Measurements from ENCODE around the gene TNNC1. TPM values are rescaled to one million over a fixed set of nuclear protein-coding genes. Genes with fewer than 3 reads are reported as not detected.

TNNC1 gene
- total and polyA plus RNA-seq, 3 donors from 2014 or later: 11.3 to 91.7 (median 23.2) TPM

Other genes starting within 250 kb of the TNNC1 start
- gene TLR9, start 228.4 kb downstream of the TNNC1 start, total RNA-seq: under 1 TPM; 0.08 to 0.25 TPM
- gene TLR9, start 228.4 kb downstream of the TNNC1 start, polyA plus RNA-seq (ENCODE audit: insufficient read depth, low read depth, low replicate concordance): 0.20 TPM
- gene TWF2, start 214.9 kb downstream of the TNNC1 start, total RNA-seq: 10 to 100 TPM; 36.5 to 58.1 TPM
- 30.0 TPM for gene TWF2, start 214.9 kb downstream of the TNNC1 start, polyA plus RNA-seq (ENCODE audit: insufficient read depth, low read depth, low replicate concordance)
- gene PPM1M, start 208.3 kb downstream of the TNNC1 start, total RNA-seq: 10 to 100 TPM; 12.9 to 15.2 TPM
- gene PPM1M, start 208.3 kb downstream of the TNNC1 start, polyA plus RNA-seq (ENCODE audit: insufficient read depth, low read depth, low replicate concordance): 22.2 TPM
- 10 to 100 TPM; 76.1 to 85.7 TPM for gene WDR82, start 175.4 kb downstream of the TNNC1 start, total RNA-seq
- 80.9 TPM for gene WDR82, start 175.4 kb downstream of the TNNC1 start, polyA plus RNA-seq (ENCODE audit: insufficient read depth, low read depth, low replicate concordance)
- 10 to 100 TPM in 1 of 2 donors, 1 to 10 TPM in 1; 9.7 to 15.6 TPM for gene GLYCTK, start 166.2 kb downstream of the TNNC1 start, total RNA-seq
- gene GLYCTK, start 166.2 kb downstream of the TNNC1 start, polyA plus RNA-seq (ENCODE audit: insufficient read depth, low read depth, low replicate concordance): 6.3 TPM
- gene DNAH1, start 137.7 kb downstream of the TNNC1 start, total RNA-seq: 10 to 100 TPM; 40.0 to 49.1 TPM
- gene DNAH1, start 137.7 kb downstream of the TNNC1 start, polyA plus RNA-seq (ENCODE audit: insufficient read depth, low read depth, low replicate concordance): 50.4 TPM
- gene BAP1, start 44.0 kb downstream of the TNNC1 start, total RNA-seq: 100 to 1,000 TPM; 167 to 201 TPM
- 231 TPM for gene BAP1, start 44.0 kb downstream of the TNNC1 start, polyA plus RNA-seq (ENCODE audit: insufficient read depth, low read depth, low replicate concordance)
- gene PHF7, start 43.4 kb downstream of the TNNC1 start, total RNA-seq: 1,000 to 10,000 TPM in 1 of 2 donors, 100 to 1,000 TPM in 1; 772 to 1,782 TPM
- 3,007 TPM for gene PHF7, start 43.4 kb downstream of the TNNC1 start, polyA plus RNA-seq (ENCODE audit: insufficient read depth, low read depth, low replicate concordance)
- 1 to 10 TPM; 1.7 to 2.1 TPM for gene SEMA3G, start 8.9 kb downstream of the TNNC1 start, total RNA-seq
- 3.1 TPM for gene SEMA3G, start 8.9 kb downstream of the TNNC1 start, polyA plus RNA-seq (ENCODE audit: insufficient read depth, low read depth, low replicate concordance)
- 100 to 1,000 TPM; 315 to 327 TPM for gene NISCH, start 1.6 kb upstream of the TNNC1 start, total RNA-seq
- 166 TPM for gene NISCH, start 1.6 kb upstream of the TNNC1 start, polyA plus RNA-seq (ENCODE audit: insufficient read depth, low read depth, low replicate concordance)
- gene STAB1, start 41.3 kb upstream of the TNNC1 start, total RNA-seq: 10 to 100 TPM; 58.6 to 71.9 TPM
- 41.7 TPM for gene STAB1, start 41.3 kb upstream of the TNNC1 start, polyA plus RNA-seq (ENCODE audit: insufficient read depth, low read depth, low replicate concordance)
- 100 to 1,000 TPM; 137 to 147 TPM for gene NT5DC2, start 79.8 kb upstream of the TNNC1 start, total RNA-seq
- gene NT5DC2, start 79.8 kb upstream of the TNNC1 start, polyA plus RNA-seq (ENCODE audit: insufficient read depth, low read depth, low replicate concordance): 92.4 TPM
- 10 to 100 TPM; 23.0 to 30.5 TPM for gene UQCC5, start 82.6 kb upstream of the TNNC1 start, total RNA-seq
- gene UQCC5, start 82.6 kb upstream of the TNNC1 start, polyA plus RNA-seq (ENCODE audit: insufficient read depth, low read depth, low replicate concordance): 37.0 TPM
- 100 to 1,000 TPM in 1 of 2 donors, 10 to 100 TPM in 1; 99.8 to 109 TPM for gene PBRM1, start 231.9 kb upstream of the TNNC1 start, total RNA-seq
- 28.9 TPM for gene PBRM1, start 231.9 kb upstream of the TNNC1 start, polyA plus RNA-seq (ENCODE audit: insufficient read depth, low read depth, low replicate concordance)
- 10 to 100 TPM; 50.6 to 57.7 TPM for gene GNL3, start 232.0 kb upstream of the TNNC1 start, total RNA-seq
- gene GNL3, start 232.0 kb upstream of the TNNC1 start, polyA plus RNA-seq (ENCODE audit: insufficient read depth, low read depth, low replicate concordance): 36.3 TPM

Measured in testis (tissue), 3 donors.